ENCODE results near the gene BIRC2. TPM values are rescaled to one million over a fixed set of nuclear protein-coding genes. Genes with fewer than 3 reads are reported as not detected.

The BIRC2 gene
- total RNA-seq, 1 donor from 2014 or later = 69.9 TPM

GRCh38 chr11:102385085-102386007, 38.3 kb downstream of the BIRC2 start:
- no peak for FAIRE-seq
- H3K27ac Mint-ChIP-seq (ENCODE audit: unreplicated experiment) = no peak overlapping the region

GRCh38 chr11:102386136-102386734, 39.2 kb downstream of the BIRC2 start:
- H3K9ac ChIP-seq (ENCODE audit: low read length) = no peak overlapping the region
- no peaks in the 10 kb centered on the region for H3K9me3 ChIP-seq (ENCODE audit: insufficient read depth, low read depth, low read length)
- no peak for TF ChIP-seq EZH2 (IDR thresholded peaks at IDR 0.05; ENCODE audit: insufficient read depth, low read length)
- no peak for TF ChIP-seq CTCF (IDR thresholded peaks at IDR 0.05; ENCODE audit: insufficient read depth, low read depth, low read length)
- H3K36me3 ChIP-seq (ENCODE audit: insufficient read depth, low read length) = peaks cover 36% of the 10 kb centered on the region
- H3K27me3 Mint-ChIP-seq (ENCODE audit: low read depth, unreplicated experiment) = no peaks in the 10 kb centered on the region
- peaks cover 26% of the 10 kb centered on the region for H3K4me1 Mint-ChIP-seq (ENCODE audit: low read depth, unreplicated experiment)
- H3K4me3 ChIP-seq (ENCODE audit: insufficient read depth, low read depth, low read length) = no peak overlapping the region
- DNase-seq (ENCODE audit: low read depth) = no peak
- H3K4me3 Mint-ChIP-seq (ENCODE audit: unreplicated experiment) = no peak overlapping the region
- H2AFZ ChIP-seq (ENCODE audit: low read depth, low read length) = no peak overlapping the region
- peaks cover 4% of the 10 kb centered on the region for H3K79me2 ChIP-seq (ENCODE audit: insufficient read depth, low read length)
- peak; percentile 34 for FAIRE-seq
- H3K27ac ChIP-seq (ENCODE audit: low read depth, low read length) = no peak overlapping the region
- no peak overlapping the region for H3K27ac Mint-ChIP-seq (ENCODE audit: unreplicated experiment)
- no peak overlapping the region for H3K4me2 ChIP-seq (ENCODE audit: low read length)
- no peaks in the 10 kb centered on the region for H3K27me3 ChIP-seq (ENCODE audit: insufficient read depth, low read length)
- no peaks in the 10 kb centered on the region for H3K4me1 ChIP-seq (ENCODE audit: insufficient read depth, low read length)
- H4K20me1 ChIP-seq (ENCODE audit: insufficient read depth, low read length) = peaks cover 19% of the 10 kb centered on the region
- H3K36me3 Mint-ChIP-seq (ENCODE audit: low read depth, unreplicated experiment) = peaks cover 30% of the 10 kb centered on the region
- peaks cover 2% of the 10 kb centered on the region for H3K9me3 Mint-ChIP-seq (ENCODE audit: unreplicated experiment)

More at GRCh38 chr11:102385085-102386007, 38.3 kb downstream of the BIRC2 start:
- no peak overlapping the region for H3K27ac ChIP-seq (ENCODE audit: low read depth, low read length)
- peaks cover 10% of the 10 kb centered on the region for H4K20me1 ChIP-seq (ENCODE audit: insufficient read depth, low read length)
- H3K9me3 Mint-ChIP-seq (ENCODE audit: unreplicated experiment) = peaks cover 2% of the 10 kb centered on the region
- TF ChIP-seq CTCF (IDR thresholded peaks at IDR 0.05; ENCODE audit: insufficient read depth, low read depth, low read length) (no peak), EZH2 (IDR thresholded peaks at IDR 0.05; ENCODE audit: insufficient read depth, low read length) (no peak)
- no peak overlapping the region for H3K4me2 ChIP-seq (ENCODE audit: low read length)
- no peak overlapping the region for H2AFZ ChIP-seq (ENCODE audit: low read depth, low read length)
- no peaks in the 10 kb centered on the region for H3K4me1 ChIP-seq (ENCODE audit: insufficient read depth, low read length)
- no peaks in the 10 kb centered on the region for H3K79me2 ChIP-seq (ENCODE audit: insufficient read depth, low read length)
- no peak for DNase-seq (ENCODE audit: low read depth)
- H3K4me3 Mint-ChIP-seq (ENCODE audit: unreplicated experiment) = no peak overlapping the region
- H3K4me1 Mint-ChIP-seq (ENCODE audit: low read depth, unreplicated experiment) = peaks cover 23% of the 10 kb centered on the region
- no peak overlapping the region for H3K9ac ChIP-seq (ENCODE audit: low read length)
- H3K36me3 ChIP-seq (ENCODE audit: insufficient read depth, low read length) = peaks cover 37% of the 10 kb centered on the region
- no peaks in the 10 kb centered on the region for H3K27me3 ChIP-seq (ENCODE audit: insufficient read depth, low read length)
- no peaks in the 10 kb centered on the region for H3K9me3 ChIP-seq (ENCODE audit: insufficient read depth, low read depth, low read length)
- peaks cover 32% of the 10 kb centered on the region for H3K36me3 Mint-ChIP-seq (ENCODE audit: low read depth, unreplicated experiment)
- no peak overlapping the region for H3K4me3 ChIP-seq (ENCODE audit: insufficient read depth, low read depth, low read length)
- no peaks in the 10 kb centered on the region for H3K27me3 Mint-ChIP-seq (ENCODE audit: low read depth, unreplicated experiment)

Data from astrocyte (in vitro differentiated cells and primary cell).